RWPE2 (cell line): ENCODE results near the gene PCDHGA7.
A peak's percentile ranks its signal among the peaks of the same experiment; 100 is the strongest.
"Not testable (repeated sequence)": the region's sequence is repeated elsewhere in the genome, so short reads cannot be mapped to it uniquely, and the experiment has no call there.

Source experiments
- ATAC-seq: fragments of 200-7000 bp; cut with Tn5 transposase; 3 replicates; pipeline ENCODE4 v1.9.1; 2021; ENCODE audit warnings: low read depth
- DNase-seq: peaks from one replicate; pipeline ENCODE4 v3.0.0-alpha.2; 2020; ENCODE audit warnings: low spot score
- H3K27ac ChIP-seq: fragments of 450-650 bp; 2 replicates; pipeline ENCODE4 v1.5.1; 2017; ENCODE audit warnings: mild to moderate bottlenecking; ENCODE audit not compliant: poor library complexity, severe bottlenecking
- H3K27me3 ChIP-seq: fragments of 250-450 bp; sonication (Bioruptor Pico); 2 replicates; pipeline ENCODE4 v1.5.1; 2021; ENCODE audit warnings: mild to moderate bottlenecking, moderate library complexity; ENCODE audit not compliant: insufficient read depth, poor library complexity, severe bottlenecking
- H3K36me3 ChIP-seq: fragments of 250-450 bp; sonication (Bioruptor Pico); 2 replicates; pipeline ENCODE4 v1.5.1; 2020; ENCODE audit warnings: low read depth, mild to moderate bottlenecking, moderate library complexity
- H3K4me1 ChIP-seq: fragments of 250-450 bp; sonication (Bioruptor Pico); 2 replicates; pipeline ENCODE4 v1.5.1; 2021; ENCODE audit warnings: mild to moderate bottlenecking, moderate library complexity; ENCODE audit not compliant: insufficient read depth, poor library complexity, severe bottlenecking
- H3K4me3 ChIP-seq: fragments of 250-450 bp; sonication (Bioruptor Pico); 2 replicates; pipeline ENCODE4 v1.5.1; 2021; ENCODE audit warnings: mild to moderate bottlenecking, moderate library complexity; ENCODE audit not compliant: severe bottlenecking
- H3K9me3 ChIP-seq: fragments of 250-450 bp; sonication (Bioruptor Pico); 2 replicates; pipeline ENCODE4 v1.5.1; 2021; ENCODE audit warnings: mild to moderate bottlenecking, moderate library complexity; ENCODE audit not compliant: severe bottlenecking
- CTCF ChIP-seq: fragments of 450-650 bp; IDR thresholded peaks from one replicate; pipeline ENCODE4 v1.5.1; 2017; ENCODE audit warnings: mild to moderate bottlenecking, moderate library complexity; ENCODE audit not compliant: poor library complexity, severe bottlenecking

The PCDHGA7 gene

GRCh38 chr5:141369994-141370848 lies 12.3 kb upstream of the PCDHGA7 start, which contains the start of gene PCDHGB3:
PCDHGB3 (plus strand) TSS chr5:141370242; CDS start chr5:141370395, 153 bp downstream.
- ATAC-seq (peak; percentile 75), DNase-seq (no peak)
- H3K27me3 ChIP-seq: peaks cover 82% of the 10 kb centered on the region
- H3K27ac ChIP-seq: no peak within 1 kb of the TSS
- no peaks in the 10 kb centered on the region for H3K4me1 ChIP-seq
- no peaks in the 10 kb centered on the region for H3K36me3 ChIP-seq
- no peak within 1 kb of the TSS for H3K4me3 ChIP-seq
- H3K9me3 ChIP-seq: peaks cover 2% of the 10 kb centered on the region
- peak; percentile 57 for TF ChIP-seq CTCF

GRCh38 chr5:141371572-141372475 lies 10.7 kb upstream of the PCDHGA7 start:
- H3K27me3 ChIP-seq: peaks cover 66% of the 10 kb centered on the region
- no peaks in the 10 kb centered on the region for H3K36me3 ChIP-seq
- H3K27ac ChIP-seq: no peak overlapping the region
- H3K4me3 ChIP-seq: no peak overlapping the region
- no peak for TF ChIP-seq CTCF
- H3K9me3 ChIP-seq: no peaks in the 10 kb centered on the region
- H3K4me1 ChIP-seq: no peaks in the 10 kb centered on the region
- no peak for ATAC-seq
- no peak for DNase-seq

- no peaks in the 10 kb centered on the region for H3K36me3 ChIP-seq
- H3K4me3 ChIP-seq: peak within 1 kb of the TSS; percentile 27
- ATAC-seq (peak; percentile 60), DNase-seq (no peak)
- H3K27me3 ChIP-seq: peaks cover 47% of the 10 kb centered on the region
- H3K9me3 ChIP-seq: no peaks in the 10 kb centered on the region
- peak; percentile 94 for TF ChIP-seq CTCF
- H3K4me1 ChIP-seq: no peaks in the 10 kb centered on the region
- H3K27ac ChIP-seq: no peak within 1 kb of the TSS
Observed at GRCh38 chr5:141373673-141374317, 8.7 kb upstream of the PCDHGA7 start, which contains the start of gene PCDHGA6. PCDHGA6 (plus strand) TSS chr5:141373891; CDS start chr5:141374084, 193 bp downstream.

GRCh38 chr5:141374627-141375026 lies 7.9 kb upstream of the PCDHGA7 start:
- H3K4me3 ChIP-seq: no peak overlapping the region
- TF ChIP-seq CTCF: no peak
- no peaks in the 10 kb centered on the region for H3K36me3 ChIP-seq
- peaks cover 46% of the 10 kb centered on the region for H3K27me3 ChIP-seq
- no peaks in the 10 kb centered on the region for H3K4me1 ChIP-seq
- DNase-seq (no peak), ATAC-seq (no peak)
- no peak overlapping the region for H3K27ac ChIP-seq
- no peaks in the 10 kb centered on the region for H3K9me3 ChIP-seq

- H3K9me3 ChIP-seq, H3K27ac ChIP-seq, ATAC-seq, H3K36me3 ChIP-seq, H3K4me1 ChIP-seq, H3K4me3 ChIP-seq, DNase-seq: not testable (repeated sequence)
- H3K27me3 ChIP-seq: peaks cover 40% of the 10 kb centered on the region
Observed at GRCh38 chr5:141375444-141376155, 6.9 kb upstream of the PCDHGA7 start.
